B cell (primary cell): Measurements from ENCODE around the gene CIB1.
A peak's percentile ranks its signal among the peaks of the same experiment; 100 is the strongest.

Experiments used
- CTCF ChIP-seq: fragments of 200-600 bp; IDR thresholded peaks from one replicate; pipeline ENCODE4 v1.8.0; 2022; ENCODE audit warnings: antibody characterized with exemption, mild to moderate bottlenecking
- EZH2 ChIP-seq: IDR thresholded peaks from 2 replicates; pipeline ENCODE4 v1.6.1; 2012; ENCODE audit warnings: borderline replicate concordance, low read depth, mild to moderate bottlenecking, moderate library complexity, low read length; ENCODE audit not compliant: insufficient read depth, poor library complexity, severe bottlenecking

GRCh38 chr15:90219421-90220141 is 14.2 kb downstream of the CIB1 start:
- peak; percentile 88 for TF ChIP-seq CTCF
- no peak for TF ChIP-seq EZH2
